ENCODE data around the gene RBM4.

RBM4 gene

GRCh38 chr11:66593650-66594049 lies 44.9 kb upstream of the RBM4 start:
- H3K4me3 ChIP-seq (ENCODE audit: low read depth, low read length): peak overlapping the region; percentile 69
- DNase-seq (ENCODE audit: low read depth): no peak
- in situ Hi-C loops (cut with HindIII; ENCODE audit: low sequenced_read_pairs): no loop called here
- no peak for TF ChIP-seq CTCF (IDR thresholded peaks at IDR 0.05; ENCODE audit: low read depth, low read length, missing control alignments)

GRCh38 chr11:66595245-66595904 lies 43.1 kb upstream of the RBM4 start:
- TF ChIP-seq CTCF (IDR thresholded peaks at IDR 0.05; ENCODE audit: low read depth, low read length, missing control alignments): no peak
- in situ Hi-C loops (cut with HindIII; ENCODE audit: low sequenced_read_pairs): no loop called here
- no peak overlapping the region for H3K4me3 ChIP-seq (ENCODE audit: low read depth, low read length)
- DNase-seq (ENCODE audit: low read depth): no peak

GRCh38 chr11:66598993-66599392 lies 39.5 kb upstream of the RBM4 start:
- in situ Hi-C loops (cut with HindIII; ENCODE audit: low sequenced_read_pairs): no loop called here
- DNase-seq (ENCODE audit: low read depth): no peak
- H3K4me3 ChIP-seq (ENCODE audit: low read depth, low read length): no peak overlapping the region
- no peak for TF ChIP-seq CTCF (IDR thresholded peaks at IDR 0.05; ENCODE audit: low read depth, low read length, missing control alignments)

GRCh38 chr11:66600219-66600618 lies 38.3 kb upstream of the RBM4 start:
- H3K4me3 ChIP-seq (ENCODE audit: low read depth, low read length): no peak overlapping the region
- DNase-seq (ENCODE audit: low read depth): no peak
- in situ Hi-C loops (cut with HindIII; ENCODE audit: low sequenced_read_pairs): no loop called here
- TF ChIP-seq CTCF (IDR thresholded peaks at IDR 0.05; ENCODE audit: low read depth, low read length, missing control alignments): no peak

- no peak for TF ChIP-seq CTCF (IDR thresholded peaks at IDR 0.05; ENCODE audit: low read depth, low read length, missing control alignments)
- H3K4me3 ChIP-seq (ENCODE audit: low read depth, low read length): no peak overlapping the region
- DNase-seq (ENCODE audit: low read depth): no peak
- in situ Hi-C loops (cut with HindIII; ENCODE audit: low sequenced_read_pairs): no loop called here
These were observed 37.8 kb upstream of the RBM4 start for GRCh38 chr11:66600631-66601233.

GRCh38 chr11:66603072-66603471 lies 35.4 kb upstream of the RBM4 start:
- no peak overlapping the region for H3K4me3 ChIP-seq (ENCODE audit: low read depth, low read length)
- TF ChIP-seq CTCF (IDR thresholded peaks at IDR 0.05; ENCODE audit: low read depth, low read length, missing control alignments): no peak
- no peak for DNase-seq (ENCODE audit: low read depth)
- in situ Hi-C loops (cut with HindIII; ENCODE audit: low sequenced_read_pairs): no loop called here
